IMR-90 (cell line): ENCODE results near the gene ZDHHC3. TPM values are rescaled to one million over a fixed set of nuclear protein-coding genes. Genes with fewer than 3 reads are reported as not detected.

ENCODE experiments used
- ATAC-seq: fragments of 200-7000 bp; cut with Tn5 transposase; 2 replicates; pipeline ENCODE4 v1.9.1; 2020; ENCODE audit warnings: low read depth, mild to moderate bottlenecking, moderate library complexity
- BruUV-seq: library from RNA; stranded (reverse); fragments of 400-500 nt; replicated peaks from 2 replicates; lab custom pipeline; 2021; lab: Mats Ljungman, UMichigan
- CTCF ChIA-PET: fragments of 300-600 bp; formaldehyde crosslinking; extraction: SDS; loops from one replicate; lab custom pipeline; 2021; ENCODE audit warnings: antibody characterized with exemption; lab: Yijun Ruan, JAX
- POLR2A ChIA-PET: fragments of 300-600 bp; sonication (Branson Sonifier 250); formaldehyde crosslinking; loops from one replicate; lab custom pipeline; 2022; ENCODE audit warnings: antibody characterized with exemption; ENCODE audit not compliant: unreplicated experiment; lab: Charles Lee
- DNase-seq: peaks from one replicate; pipeline ENCODE4 v3.0.0; 2013
- H2AFZ ChIP-seq: replicated peaks from 2 replicates; pipeline ENCODE3; 2013; ENCODE audit warnings: low read length, mild to moderate bottlenecking; ENCODE audit not compliant: poor library complexity
- H2AK5ac ChIP-seq: 2 replicates; pipeline ENCODE4 v1.6.1; 2013; ENCODE audit warnings: low read depth, low read length, inconsistent platforms
- H2AK9ac ChIP-seq: replicated peaks from 2 replicates; pipeline ENCODE3; 2013; ENCODE audit warnings: mild to moderate bottlenecking, low read depth, low read length, moderate library complexity; ENCODE audit not compliant: poor library complexity
- H2BK120ac ChIP-seq: 2 replicates; pipeline ENCODE4 v1.6.1; 2013; ENCODE audit warnings: low read depth, low read length, inconsistent platforms
- H2BK15ac ChIP-seq: 3 replicates; pipeline ENCODE4 v1.6.1; 2013; ENCODE audit warnings: low read depth, low read length, inconsistent platforms
- H2BK20ac ChIP-seq: 2 replicates; pipeline ENCODE4 v1.6.1; 2013; ENCODE audit warnings: low read depth, mild to moderate bottlenecking, inconsistent platforms, low read length, moderate library complexity
- H2BK5ac ChIP-seq: 2 replicates; pipeline ENCODE4 v1.6.1; 2013; ENCODE audit warnings: mild to moderate bottlenecking, low read depth, low read length, inconsistent platforms; ENCODE audit not compliant: poor library complexity, severe bottlenecking
- H3K14ac ChIP-seq: replicated peaks from 2 replicates; pipeline ENCODE4 v1.6.1; 2013; ENCODE audit warnings: low read depth, low read length, inconsistent platforms
- H3K18ac ChIP-seq: 2 replicates; pipeline ENCODE4 v1.6.1; 2013; ENCODE audit warnings: low read depth, low read length, control low read depth
- H3K23ac ChIP-seq: 2 replicates; pipeline ENCODE4 v1.6.1; 2013; ENCODE audit warnings: low read depth, low read length, inconsistent platforms
- H3K27ac ChIP-seq: 2 replicates; pipeline ENCODE4 v1.5.1; 2013; ENCODE audit warnings: mild to moderate bottlenecking, control low read depth, low read length; ENCODE audit not compliant: insufficient read depth
- H3K27me3 ChIP-seq: 2 replicates; pipeline ENCODE4 v1.6.1; 2013; ENCODE audit warnings: low read length; ENCODE audit not compliant: control insufficient read depth, insufficient read depth
- H3K36me3 ChIP-seq: 2 replicates; pipeline ENCODE4 v1.6.1; 2013; ENCODE audit warnings: low read length, mixed read lengths; ENCODE audit not compliant: control insufficient read depth, insufficient read depth
- H3K4ac ChIP-seq: 2 replicates; pipeline ENCODE4 v1.6.1; 2013; ENCODE audit warnings: low read depth, low read length, inconsistent platforms
- H3K4me1 ChIP-seq: 2 replicates; pipeline ENCODE4 v1.6.1; 2013; ENCODE audit warnings: low read length, mixed read lengths; ENCODE audit not compliant: control insufficient read depth, insufficient read depth
- H3K4me2 ChIP-seq: 2 replicates; pipeline ENCODE4 v1.6.1; 2013; ENCODE audit warnings: low read depth, mild to moderate bottlenecking, control low read depth, low read length, moderate library complexity
- H3K4me3 ChIP-seq: 2 replicates; pipeline ENCODE4 v1.5.1; 2013; ENCODE audit warnings: low read depth, mild to moderate bottlenecking, control low read depth, low read length, moderate library complexity; ENCODE audit not compliant: insufficient read depth
- H3K56ac ChIP-seq: 2 replicates; pipeline ENCODE4 v1.6.1; 2013; ENCODE audit warnings: low read length, inconsistent platforms; ENCODE audit not compliant: insufficient read depth; ENCODE audit errors: extremely low read depth
- H3K79me1 ChIP-seq, 2 experiments: 2 replicates each; pipeline ENCODE4 v1.6.1; 2013; ENCODE audit warnings: low read length in 2 of 2, inconsistent platforms in 1 of 2, low read depth in 1 of 2
- H3K9ac ChIP-seq: 2 replicates; pipeline ENCODE4 v1.6.1; 2013; ENCODE audit warnings: low read depth, low read length, control low read depth
- H3K9me1 ChIP-seq: 2 replicates; pipeline ENCODE4 v1.6.1; 2013; ENCODE audit warnings: low read length, inconsistent platforms; ENCODE audit not compliant: insufficient read depth
- H3K9me3 ChIP-seq: 2 replicates; pipeline ENCODE4 v1.6.1; 2013; ENCODE audit warnings: low read length; ENCODE audit not compliant: control insufficient read depth, insufficient read depth
- H4K20me1 ChIP-seq: 2 replicates; pipeline ENCODE4 v1.6.1; 2013; ENCODE audit warnings: low read length, inconsistent platforms; ENCODE audit not compliant: insufficient read depth
- H4K5ac ChIP-seq: 2 replicates; pipeline ENCODE4 v1.6.1; 2013; ENCODE audit warnings: mild to moderate bottlenecking, low read depth, low read length, control low read depth
- H4K8ac ChIP-seq, 2 experiments: 2 replicates each; pipeline ENCODE4 v1.6.1; 2013; ENCODE audit warnings: low read depth in 2 of 2, low read length in 2 of 2, control low read depth in 1 of 2, inconsistent platforms in 1 of 2
- H4K91ac ChIP-seq: 2 replicates; pipeline ENCODE4 v1.6.1; 2013; ENCODE audit warnings: low read depth, low read length, inconsistent platforms; ENCODE audit not compliant: insufficient read depth
- MAZ ChIP-seq: IDR thresholded peaks from 2 replicates; pipeline ENCODE4 v1.6.1; 2012; ENCODE audit warnings: low read depth, mild to moderate bottlenecking, low read length, improper control_type of control experiment, moderate library complexity, borderline replicate concordance
- NFE2L2 ChIP-seq: fragments of 150-350 bp; IDR thresholded peaks from 2 replicates; pipeline ENCODE4 v1.6.1; 2016; ENCODE audit warnings: low read depth, mild to moderate bottlenecking, low read length
- RAD21 ChIP-seq: IDR thresholded peaks from 2 replicates; pipeline ENCODE4 v1.6.1; 2012; ENCODE audit warnings: low read length, improper control_type of control experiment
- WGBS, 2 experiments: methylation state at CpG; one replicate each; pipeline versions ENCODE4 v1.1.5 to v1.1.7; 2013; ENCODE audit warnings: missing lambda C conversion rate in 2 of 2; ENCODE audit not compliant: insufficient read length in 1 of 2; ENCODE audit errors: extremely low coverage in 2 of 2; 5-methylcytosine and 5-hydroxymethylcytosine counted together
- dilution Hi-C: fragments of 300-500 bp; cut with HindIII; formaldehyde crosslinking; loops from one replicate; pipeline ENCODE4 v1.14.3; 2018; ENCODE audit warnings: low sequenced_read_pairs; ENCODE audit not compliant: unreplicated experiment
- in situ Hi-C: fragments of 300-500 bp; cut with MboI; formaldehyde crosslinking; loops from 3 replicates; pipeline ENCODE4 v1.14.3; 2019; ENCODE audit warnings: low sequenced_read_pairs, inconsistent platforms, mixed read lengths
- intact Hi-C: fragments of 100-400 bp; cut with micrococcal nuclease; formaldehyde crosslinking; loops from 2 replicates; pipeline ENCODE4 v1.10.0; 2022
- polyA plus RNA-seq, 3 experiments: library from polyadenylated mRNA; depleted of rRNA; stranded (reverse); fragments of >200 nt; gene quantifications; 2 replicates each; pipeline ENCODE4 v1.2.3, GENCODE V29; 2012; ENCODE audit warnings: low replicate concordance in 1 of 3
- total RNA-seq: library from RNA; depleted of rRNA; stranded (reverse); fragments of >200 nt; gene quantifications from 2 replicates; pipeline ENCODE4 v1.2.3, GENCODE V29; 2012
- TF ChIP-seq, protein P1 (sequence below): fragments of 150-350 bp; IDR thresholded peaks from 2 replicates; pipeline ENCODE4 v1.6.1; 2017; ENCODE audit warnings: mild to moderate bottlenecking, antibody characterized with exemption, low read length, low read depth
- TF ChIP-seq, protein P2 (sequence below): fragments of 150-350 bp; IDR thresholded peaks from 2 replicates; pipeline ENCODE4 v1.6.1; 2016; ENCODE audit warnings: low read depth, mild to moderate bottlenecking, low read length, moderate library complexity, borderline replicate concordance

ZDHHC3 gene
- total and polyA plus RNA-seq, 2 of the 4 experiments (the other 2 are of a cell fraction), result 57.7 to 59.6 TPM

DNA sequence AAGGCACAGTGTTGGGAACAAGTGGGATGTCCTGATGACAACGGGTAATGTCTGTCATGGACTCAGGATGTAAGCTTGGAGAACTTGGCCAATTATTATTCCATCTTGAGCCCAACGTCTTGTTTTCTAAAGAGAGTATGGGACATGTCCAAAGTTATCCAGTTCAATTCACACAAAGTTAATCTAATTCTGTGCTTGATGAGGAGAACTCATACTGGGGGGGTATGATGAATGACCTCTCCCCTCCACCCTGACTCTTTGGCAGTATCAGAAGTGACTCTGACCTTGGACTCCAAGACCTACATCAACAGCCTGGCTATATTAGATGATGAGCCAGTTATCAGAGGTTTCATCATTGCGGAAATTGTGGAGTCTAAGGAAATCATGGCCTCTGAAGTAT is 65.3 kb downstream of the ZDHHC3 start:
- no peaks in the 10 kb centered on the region for H3K9me3 ChIP-seq
- ATAC-seq (no peak), DNase-seq (no peak)
- no peak overlapping the region for H3K4me2 ChIP-seq
- no peak overlapping the region for H2BK120ac ChIP-seq
- H3K27me3 ChIP-seq, result no peaks in the 10 kb centered on the region; the same call in 1 of the 2 replicates
- intact Hi-C loops (loop anchor here (10.0 kb wide), 1 partner anchor 266 kb away; the partner anchor contains the start of gene ZNF35), in situ Hi-C loops (no loop called here), dilution Hi-C loops (no loop called here)
- no peak overlapping the region for H4K5ac ChIP-seq
- no peak overlapping the region for H2AK5ac ChIP-seq
- H3K79me1 ChIP-seq, result no peaks in the 10 kb centered on the region
- H3K9ac ChIP-seq, result no peak overlapping the region
- no TSS peak for BruUV-seq
- no peak overlapping the region for H3K56ac ChIP-seq
- H2BK5ac ChIP-seq, result no peak overlapping the region
- no CpG with 5 or more reads among the region's 3 CpGs for WGBS, 2 experiments
- no peaks in the 10 kb centered on the region for H3K36me3 ChIP-seq
- no peak overlapping the region for H3K18ac ChIP-seq
- H4K8ac ChIP-seq, result no peak overlapping the region
- H3K27ac ChIP-seq, result no peak overlapping the region
- no peaks in the 10 kb centered on the region for H4K20me1 ChIP-seq
- H4K91ac ChIP-seq, result no peak overlapping the region
- H2AFZ ChIP-seq, result no peak overlapping the region
- no peak overlapping the region for H2BK15ac ChIP-seq
- H3K4me3 ChIP-seq, result no peak overlapping the region
- H3K23ac ChIP-seq, result no peak overlapping the region
- no peak overlapping the region for H2AK9ac ChIP-seq
- no peak overlapping the region for H2BK20ac ChIP-seq
- no peaks in the 10 kb centered on the region for H3K4me1 ChIP-seq
- H3K9me1 ChIP-seq, result no peaks in the 10 kb centered on the region
- H3K4ac ChIP-seq, result no peak overlapping the region
- TF ChIP-seq, protein P1, sequence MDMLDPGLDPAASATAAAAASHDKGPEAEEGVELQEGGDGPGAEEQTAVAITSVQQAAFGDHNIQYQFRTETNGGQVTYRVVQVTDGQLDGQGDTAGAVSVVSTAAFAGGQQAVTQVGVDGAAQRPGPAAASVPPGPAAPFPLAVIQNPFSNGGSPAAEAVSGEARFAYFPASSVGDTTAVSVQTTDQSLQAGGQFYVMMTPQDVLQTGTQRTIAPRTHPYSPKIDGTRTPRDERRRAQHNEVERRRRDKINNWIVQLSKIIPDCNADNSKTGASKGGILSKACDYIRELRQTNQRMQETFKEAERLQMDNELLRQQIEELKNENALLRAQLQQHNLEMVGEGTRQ, result no peak
- TF ChIP-seq, protein P2, sequence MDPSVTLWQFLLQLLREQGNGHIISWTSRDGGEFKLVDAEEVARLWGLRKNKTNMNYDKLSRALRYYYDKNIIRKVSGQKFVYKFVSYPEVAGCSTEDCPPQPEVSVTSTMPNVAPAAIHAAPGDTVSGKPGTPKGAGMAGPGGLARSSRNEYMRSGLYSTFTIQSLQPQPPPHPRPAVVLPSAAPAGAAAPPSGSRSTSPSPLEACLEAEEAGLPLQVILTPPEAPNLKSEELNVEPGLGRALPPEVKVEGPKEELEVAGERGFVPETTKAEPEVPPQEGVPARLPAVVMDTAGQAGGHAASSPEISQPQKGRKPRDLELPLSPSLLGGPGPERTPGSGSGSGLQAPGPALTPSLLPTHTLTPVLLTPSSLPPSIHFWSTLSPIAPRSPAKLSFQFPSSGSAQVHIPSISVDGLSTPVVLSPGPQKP, result no peak
- TF ChIP-seq NFE2L2 (no peak), RAD21 (no peak), MAZ (no peak)
- ChIA-PET CTCF (no interaction called here), POLR2A (no interaction called here)
- H3K14ac ChIP-seq, result no peak overlapping the region
